H9 (cell line): ENCODE results near the gene SLC25A22. TPM values are rescaled to one million over a fixed set of nuclear protein-coding genes. Genes with fewer than 3 reads are reported as not detected.

Source experiments
- DNase-seq: peaks from one replicate; pipeline ENCODE4 v3.0.0-alpha.2; 2017
- H2AFZ ChIP-seq: one replicate; pipeline ENCODE4 v1.6.1; 2013; ENCODE audit warnings: mild to moderate bottlenecking, low read length, control low read depth, moderate library complexity
- H2AK5ac ChIP-seq: 2 replicates; pipeline ENCODE4 v1.6.1; 2013; ENCODE audit warnings: low read length, control low read depth, mixed read lengths; ENCODE audit not compliant: insufficient read length
- H2BK120ac ChIP-seq: one replicate; pipeline ENCODE4 v1.6.1; 2013; ENCODE audit warnings: low read depth, mild to moderate bottlenecking, low read length, control low read depth, inconsistent platforms; ENCODE audit not compliant: poor library complexity, severe bottlenecking
- H2BK12ac ChIP-seq: 2 replicates; pipeline ENCODE4 v1.6.1; 2013; ENCODE audit warnings: low read length, control low read depth, mixed read lengths, low read depth; ENCODE audit not compliant: insufficient read length
- H2BK15ac ChIP-seq: 2 replicates; pipeline ENCODE4 v1.6.1; 2013; ENCODE audit warnings: low read depth, low read length, control low read depth
- H2BK20ac ChIP-seq: one replicate; pipeline ENCODE4 v1.6.1; 2013; ENCODE audit warnings: low read depth, mild to moderate bottlenecking, low read length, control low read depth, inconsistent platforms; ENCODE audit not compliant: poor library complexity, severe bottlenecking
- H2BK5ac ChIP-seq: 2 replicates; pipeline ENCODE4 v1.6.1; 2013; ENCODE audit warnings: low read length, control low read depth, mixed read lengths; ENCODE audit not compliant: insufficient read length
- H3K14ac ChIP-seq: 2 replicates; pipeline ENCODE4 v1.6.1; 2013; ENCODE audit warnings: low read length, control low read depth; ENCODE audit not compliant: insufficient read depth
- H3K18ac ChIP-seq: 2 replicates; pipeline ENCODE4 v1.6.1; 2013; ENCODE audit warnings: low read depth, mild to moderate bottlenecking, mixed read lengths, low read length, control low read depth; ENCODE audit not compliant: insufficient read length
- H3K23ac ChIP-seq: 2 replicates; pipeline ENCODE4 v1.6.1; 2013; ENCODE audit warnings: low read length, control low read depth, mixed read lengths, low read depth; ENCODE audit not compliant: insufficient read length
- H3K23me2 ChIP-seq: 2 replicates; pipeline ENCODE4 v1.6.1; 2013; ENCODE audit warnings: low read depth, mild to moderate bottlenecking, mixed read lengths, low read length, control low read depth; ENCODE audit not compliant: insufficient read length, poor library complexity, severe bottlenecking
- H3K27ac ChIP-seq: 2 replicates; pipeline ENCODE4 v1.5.1; 2013; ENCODE audit warnings: low read length, control low read depth, mixed read lengths, low read depth; ENCODE audit not compliant: insufficient read length
- H3K27me3 ChIP-seq: 2 replicates; pipeline ENCODE4 v1.6.1; 2013; ENCODE audit warnings: low read length, control low read depth, inconsistent platforms; ENCODE audit not compliant: insufficient read depth
- H3K4ac ChIP-seq: 2 replicates; pipeline ENCODE4 v1.6.1; 2013; ENCODE audit warnings: low read depth, mild to moderate bottlenecking, control low read depth, inconsistent platforms, low read length, moderate library complexity
- H3K4me1 ChIP-seq: 2 replicates; pipeline ENCODE4 v1.6.1; 2013; ENCODE audit warnings: low read length, control low read depth, inconsistent platforms; ENCODE audit not compliant: insufficient read depth
- H3K4me2 ChIP-seq: 2 replicates; pipeline ENCODE4 v1.6.1; 2013; ENCODE audit warnings: low read length, control low read depth, mixed read lengths; ENCODE audit not compliant: insufficient read length, insufficient read depth
- H3K56ac ChIP-seq: 2 replicates; pipeline ENCODE4 v1.6.1; 2013; ENCODE audit warnings: low read depth, mild to moderate bottlenecking, mixed read lengths, low read length, control low read depth; ENCODE audit not compliant: insufficient read length
- H3K79me1 ChIP-seq: 2 replicates; pipeline ENCODE4 v1.6.1; 2013; ENCODE audit warnings: low read depth, mild to moderate bottlenecking, moderate library complexity, low read length, control low read depth, inconsistent platforms; ENCODE audit not compliant: insufficient read depth, poor library complexity, severe bottlenecking
- H3K79me2 ChIP-seq: 2 replicates; pipeline ENCODE4 v1.6.1; 2013; ENCODE audit warnings: low read length, control low read depth, inconsistent platforms; ENCODE audit not compliant: insufficient read depth
- H3K9ac ChIP-seq: 2 replicates; pipeline ENCODE4 v1.6.1; 2013; ENCODE audit warnings: low read length, control low read depth, mixed read lengths; ENCODE audit not compliant: insufficient read length; ENCODE audit errors: extremely low read depth
- H3K9me3 ChIP-seq: one replicate; pipeline ENCODE4 v1.6.1; 2013; ENCODE audit warnings: low read depth, low read length, inconsistent platforms; ENCODE audit not compliant: control insufficient read depth
- H3T11ph ChIP-seq: one replicate; pipeline ENCODE4 v1.6.1; 2013; ENCODE audit warnings: mild to moderate bottlenecking, low read length, control low read depth, inconsistent platforms
- H4K20me1 ChIP-seq: one replicate; pipeline ENCODE4 v1.6.1; 2013; ENCODE audit not compliant: control insufficient read depth, insufficient read length, insufficient read depth
- H4K5ac ChIP-seq: 2 replicates; pipeline ENCODE4 v1.6.1; 2013; ENCODE audit warnings: low read depth, mild to moderate bottlenecking, mixed read lengths, low read length, control low read depth; ENCODE audit not compliant: insufficient read length
- H4K8ac ChIP-seq: replicated peaks from 2 replicates; pipeline ENCODE4 v1.6.1; 2013; ENCODE audit warnings: low read length, control low read depth, mixed read lengths, low read depth; ENCODE audit not compliant: insufficient read length
- H4K91ac ChIP-seq: 2 replicates; pipeline ENCODE4 v1.6.1; 2013; ENCODE audit warnings: low read depth, mild to moderate bottlenecking, moderate library complexity, mixed read lengths, low read length, control low read depth; ENCODE audit not compliant: insufficient read length
- H3K27ac Mint-ChIP-seq, 3 experiments: 2 replicates in 2 of 3; 3 replicates in 1 of 3; pipeline ENCODE4 v1.8.0; 2020 to 2021; ENCODE audit warnings: mixed read lengths in 3 of 3, mild to moderate bottlenecking in 1 of 3, moderate library complexity in 1 of 3
- H3K27me3 Mint-ChIP-seq: 2 replicates; pipeline ENCODE4 v1.8.0; 2021; ENCODE audit warnings: low read depth, mild to moderate bottlenecking, moderate library complexity, mixed read lengths
- H3K36me3 Mint-ChIP-seq, 3 experiments: 2 replicates in 2 of 3; 3 replicates in 1 of 3; pipeline ENCODE4 v1.8.0; 2020 to 2021; ENCODE audit warnings: low read depth in 3 of 3, mixed read lengths in 3 of 3; ENCODE audit not compliant: insufficient read depth in 1 of 3
- H3K4me1 Mint-ChIP-seq, 2 experiments: 2 replicates each; pipeline ENCODE4 v1.8.0; 2020; ENCODE audit warnings: mixed read lengths in 2 of 2
- H3K4me3 Mint-ChIP-seq, 2 experiments: 2 replicates in 1 of 2; 3 replicates in 1 of 2; pipeline ENCODE4 v1.8.0; 2020 to 2021; ENCODE audit warnings: mild to moderate bottlenecking in 2 of 2, mixed read lengths in 2 of 2, moderate library complexity in 1 of 2
- H3K9me3 Mint-ChIP-seq, 2 experiments: 2 replicates in 1 of 2; 3 replicates in 1 of 2; pipeline ENCODE4 v1.8.0; 2020; ENCODE audit warnings: mild to moderate bottlenecking in 2 of 2, mixed read lengths in 2 of 2, moderate library complexity in 1 of 2
- CTCF ChIP-seq: fragments of 200-600 bp; sonication (generic); conservative IDR thresholded peaks from 3 replicates; pipeline ENCODE4 v1.8.0; 2021; ENCODE audit warnings: antibody characterized with exemption, mild to moderate bottlenecking
- WGBS: extraction: QIAGEN DNeasy Blood & Tissue Kit; methylation state at CpG from one replicate; pipeline ENCODE4 v1.1.7; 2013; ENCODE audit warnings: missing lambda C conversion rate, low lambda C conversion rate, mixed read lengths; ENCODE audit not compliant: insufficient read length; ENCODE audit errors: extremely low coverage; 5-methylcytosine and 5-hydroxymethylcytosine counted together
- total RNA-seq: library from RNA; stranded (reverse); gene quantifications from 2 replicates; pipeline ENCODE4 v1.2.1, GENCODE V29; 2021

SLC25A22 gene
- total RNA-seq, 1 experiment from 2014 or later = 51.9 TPM

GRCh38 chr11:788953-789940 is 8.8 kb downstream of the SLC25A22 start:
- H3K27me3 Mint-ChIP-seq = peaks cover 7% of the 10 kb centered on the region; the same call in 1 of the 2 replicates
- Histone ChIP-seq H4K5ac (no peak overlapping the region), H3K79me1 (no peaks in the 10 kb centered on the region), H3K27me3 (no peaks in the 10 kb centered on the region), H3K18ac (no peak overlapping the region), H2AFZ (no peak overlapping the region), H3K14ac (no peak overlapping the region), H3K23me2 (peaks cover 4% of the 10 kb centered on the region), H3K4me2 (no peak overlapping the region), H3T11ph (no peak overlapping the region), H4K91ac (no peak overlapping the region), H2BK20ac (no peak overlapping the region), H4K20me1 (no peaks in the 10 kb centered on the region), H3K9ac (no peak overlapping the region), H3K9me3 (no peaks in the 10 kb centered on the region), H2AK5ac (no peak overlapping the region), H2BK5ac (no peak overlapping the region), H4K8ac (no peak overlapping the region), H3K4ac (no peak overlapping the region), H2BK120ac (no peak overlapping the region), H3K56ac (no peak overlapping the region), H3K79me2 (no peaks in the 10 kb centered on the region), H3K27ac (no peak overlapping the region), H3K23ac (no peak overlapping the region), H3K4me1 (no peaks in the 10 kb centered on the region; the same call in 1 of the 2 replicates), H2BK12ac (no peak overlapping the region), H2BK15ac (no peak overlapping the region)
- H3K36me3 Mint-ChIP-seq = peaks cover 0 to 16% (median 0%) of the 10 kb centered on the region in 3 experiments; a peak in 3 of 7 replicates
- DNase-seq = no peak
- H3K27ac Mint-ChIP-seq = no peak overlapping the region
- no CpG with 5 or more reads among the region's 31 CpGs for WGBS
- no peaks in the 10 kb centered on the region for H3K9me3 Mint-ChIP-seq
- H3K4me1 Mint-ChIP-seq = peaks cover 7 to 27% of the 10 kb centered on the region in 2 experiments; a peak in 3 of 4 replicates
- TF ChIP-seq CTCF = no peak
- H3K4me3 Mint-ChIP-seq = peak overlapping the region in 1 of 2 experiments; percentile 55; a peak in 3 of 5 replicates
